Measurements from ENCODE around the gene NCAPH2. TPM values are rescaled to one million over a fixed set of nuclear protein-coding genes. Genes with fewer than 3 reads are reported as not detected.

NCAPH2 gene
- total RNA-seq, 1 donor from 2014 or later = 41.2 TPM

DNA sequence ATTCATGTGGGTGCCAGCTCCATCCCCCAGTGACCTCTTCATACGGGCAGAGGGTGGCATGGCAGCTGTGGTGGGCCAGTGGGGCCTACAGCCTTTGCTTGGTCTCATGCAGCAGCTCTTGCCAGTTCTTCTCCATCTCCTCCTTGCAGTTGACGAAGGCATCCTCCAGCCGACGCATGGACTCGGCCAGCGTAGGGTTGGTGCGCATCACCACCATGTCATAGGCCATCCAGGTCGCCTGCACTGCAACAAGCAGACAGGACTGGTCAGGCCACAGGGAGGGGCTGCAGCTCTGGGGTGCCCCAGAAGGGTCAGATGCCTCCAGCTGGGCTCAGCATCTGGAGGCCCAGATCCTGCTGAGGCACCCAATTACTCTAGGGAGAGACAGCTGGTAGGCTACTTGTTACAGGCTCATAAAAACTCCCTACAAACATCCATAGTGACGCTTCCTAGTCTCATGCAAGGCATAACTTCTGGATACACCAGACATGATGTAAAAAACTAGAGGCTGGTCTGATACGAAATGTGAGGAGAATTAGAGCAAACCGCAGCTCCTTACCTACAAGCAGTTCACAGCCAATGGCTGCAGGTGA, 43.2 kb downstream of the NCAPH2 start:
- H3K27me3 ChIP-seq = no peaks in the 10 kb centered on the region

DNA sequence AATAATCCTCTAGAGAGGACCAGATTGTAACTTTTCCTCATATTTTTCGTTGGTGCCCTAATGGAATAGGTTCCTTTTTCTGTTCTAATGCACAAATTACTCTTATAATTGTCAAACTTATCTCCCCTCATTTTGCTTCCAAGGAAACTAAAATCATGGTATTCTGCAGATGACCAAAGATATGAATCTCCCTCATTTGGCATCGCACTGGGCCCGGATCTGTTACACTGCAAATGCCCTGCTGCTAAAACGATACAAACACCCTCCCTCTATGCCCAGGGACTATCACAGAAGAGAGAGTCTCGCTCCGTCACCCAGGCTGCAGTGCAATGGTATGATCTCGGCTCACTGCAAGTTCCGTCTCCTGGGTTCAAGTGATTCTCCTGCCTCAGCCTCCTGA, 45.3 kb downstream of the NCAPH2 start:
- Histone ChIP-seq H3F3A (ENCODE audit: low read depth) (no peaks in the 10 kb centered on the region), H3K27me3 (no peaks in the 10 kb centered on the region), H3K4me1 (no peaks in the 10 kb centered on the region), H3K9ac (no peak overlapping the region), H3K79me2 (ENCODE audit: low read depth) (no peaks in the 10 kb centered on the region), H3K36me3 (no peaks in the 10 kb centered on the region), H2AFZ (replicated peaks) (no peak overlapping the region), H3K27ac (no peak overlapping the region), H3K4me3 (no peak overlapping the region), H3K9me3 (ENCODE audit: low read depth) (no peaks in the 10 kb centered on the region), H3K4me2 (no peak overlapping the region), H4K20me1 (ENCODE audit: low read depth) (no peaks in the 10 kb centered on the region)
- H3K4me1 Mint-ChIP-seq = no peaks in the 10 kb centered on the region
- H3K4me3 Mint-ChIP-seq = no peak overlapping the region
- no peaks in the 10 kb centered on the region for H3K9me3 Mint-ChIP-seq
- TF ChIP-seq EZH2phosphoT487 (IDR thresholded peaks at IDR 0.05) (no peak), EZH2 (IDR thresholded peaks at IDR 0.05) (no peak)
- TF ChIP-seq, protein P1, sequence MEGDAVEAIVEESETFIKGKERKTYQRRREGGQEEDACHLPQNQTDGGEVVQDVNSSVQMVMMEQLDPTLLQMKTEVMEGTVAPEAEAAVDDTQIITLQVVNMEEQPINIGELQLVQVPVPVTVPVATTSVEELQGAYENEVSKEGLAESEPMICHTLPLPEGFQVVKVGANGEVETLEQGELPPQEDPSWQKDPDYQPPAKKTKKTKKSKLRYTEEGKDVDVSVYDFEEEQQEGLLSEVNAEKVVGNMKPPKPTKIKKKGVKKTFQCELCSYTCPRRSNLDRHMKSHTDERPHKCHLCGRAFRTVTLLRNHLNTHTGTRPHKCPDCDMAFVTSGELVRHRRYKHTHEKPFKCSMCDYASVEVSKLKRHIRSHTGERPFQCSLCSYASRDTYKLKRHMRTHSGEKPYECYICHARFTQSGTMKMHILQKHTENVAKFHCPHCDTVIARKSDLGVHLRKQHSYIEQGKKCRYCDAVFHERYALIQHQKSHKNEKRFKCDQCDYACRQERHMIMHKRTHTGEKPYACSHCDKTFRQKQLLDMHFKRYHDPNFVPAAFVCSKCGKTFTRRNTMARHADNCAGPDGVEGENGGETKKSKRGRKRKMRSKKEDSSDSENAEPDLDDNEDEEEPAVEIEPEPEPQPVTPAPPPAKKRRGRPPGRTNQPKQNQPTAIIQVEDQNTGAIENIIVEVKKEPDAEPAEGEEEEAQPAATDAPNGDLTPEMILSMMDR (IDR thresholded peaks at IDR 0.05) = no peak
- no peaks in the 10 kb centered on the region for H3K36me3 Mint-ChIP-seq
- DNase-seq (ENCODE audit: low spot score) = no peak
- H3K27ac Mint-ChIP-seq = no peak overlapping the region
- H3K27me3 Mint-ChIP-seq (ENCODE audit: insufficient read depth, low read depth) = peaks cover 6% of the 10 kb centered on the region

More for the DNA sequence above, 43.2 kb downstream of the NCAPH2 start:
- H3K9me3 Mint-ChIP-seq = no peaks in the 10 kb centered on the region
- no peaks in the 10 kb centered on the region for H3K79me2 ChIP-seq (ENCODE audit: low read depth)
- no peaks in the 10 kb centered on the region for H3K4me1 Mint-ChIP-seq
- H3K4me1 ChIP-seq = no peaks in the 10 kb centered on the region
- DNase-seq (ENCODE audit: low spot score) = no peak
- H4K20me1 ChIP-seq (ENCODE audit: low read depth) = no peaks in the 10 kb centered on the region
- H2AFZ ChIP-seq (replicated peaks) = no peak overlapping the region
- no peaks in the 10 kb centered on the region for H3F3A ChIP-seq (ENCODE audit: low read depth)
- no peak overlapping the region for H3K4me3 Mint-ChIP-seq
- peaks cover 3% of the 10 kb centered on the region for H3K27me3 Mint-ChIP-seq (ENCODE audit: insufficient read depth, low read depth)
- no peak overlapping the region for H3K27ac Mint-ChIP-seq
- H3K4me2 ChIP-seq = no peak overlapping the region
- H3K4me3 ChIP-seq = no peak overlapping the region
- no peak overlapping the region for H3K9ac ChIP-seq
- H3K36me3 ChIP-seq = no peaks in the 10 kb centered on the region
- H3K36me3 Mint-ChIP-seq = no peaks in the 10 kb centered on the region
- H3K9me3 ChIP-seq (ENCODE audit: low read depth) = no peaks in the 10 kb centered on the region
- TF ChIP-seq EZH2 (IDR thresholded peaks at IDR 0.05) (no peak), EZH2phosphoT487 (IDR thresholded peaks at IDR 0.05) (no peak)
- TF ChIP-seq, protein P1 (IDR thresholded peaks at IDR 0.05) = no peak
- H3K27ac ChIP-seq = no peak overlapping the region

DNA sequence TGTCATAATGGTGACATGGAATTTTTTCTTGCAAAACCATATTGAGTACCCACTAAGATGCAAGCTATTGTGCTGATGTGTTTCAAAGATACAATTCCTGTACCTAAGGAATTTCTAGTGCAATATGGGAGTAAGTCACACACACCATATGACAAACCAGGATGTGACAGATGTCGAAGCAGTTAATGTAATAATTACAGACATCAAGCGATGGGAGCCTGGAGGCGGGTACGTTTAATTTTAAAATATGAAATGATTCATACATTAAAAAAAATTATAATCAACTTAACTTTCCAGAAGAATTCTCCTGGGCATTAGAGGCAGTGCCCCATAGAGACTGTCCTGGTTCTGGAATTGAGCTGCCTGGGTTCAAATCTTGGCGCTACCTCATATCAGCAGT, 48.7 kb downstream of the NCAPH2 start:
- Mint-ChIP-seq H3K27me3 (ENCODE audit: insufficient read depth, low read depth) (peaks cover 13% of the 10 kb centered on the region), H3K27ac (no peak overlapping the region), H3K4me3 (no peak overlapping the region)

More for the DNA sequence above, 48.7 kb downstream of the NCAPH2 start:
- Histone ChIP-seq H2AFZ (replicated peaks) (no peak overlapping the region), H4K20me1 (ENCODE audit: low read depth) (no peaks in the 10 kb centered on the region), H3K79me2 (ENCODE audit: low read depth) (no peaks in the 10 kb centered on the region), H3K4me1 (no peaks in the 10 kb centered on the region), H3K9me3 (ENCODE audit: low read depth) (no peaks in the 10 kb centered on the region), H3K27ac (no peak overlapping the region), H3K27me3 (peaks cover 5% of the 10 kb centered on the region), H3K4me2 (no peak overlapping the region), H3K9ac (no peak overlapping the region), H3K36me3 (no peaks in the 10 kb centered on the region), H3F3A (ENCODE audit: low read depth) (peaks cover 4% of the 10 kb centered on the region), H3K4me3 (no peak overlapping the region)
- no peak for TF ChIP-seq EZH2 (IDR thresholded peaks at IDR 0.05)
- TF ChIP-seq, protein P1 (IDR thresholded peaks at IDR 0.05) = no peak
- no peak for TF ChIP-seq EZH2phosphoT487 (IDR thresholded peaks at IDR 0.05)
- Mint-ChIP-seq H3K4me1 (no peaks in the 10 kb centered on the region), H3K36me3 (no peaks in the 10 kb centered on the region), H3K9me3 (no peaks in the 10 kb centered on the region)
- DNase-seq (ENCODE audit: low spot score) = no peak

Data from neural progenitor cell (in vitro differentiated cells).